PC-9 (cell line): ENCODE measurements around the gene MDC1. TPM values are rescaled to one million over a fixed set of nuclear protein-coding genes. Genes with fewer than 3 reads are reported as not detected.
A peak's percentile ranks its signal among the peaks of the same experiment; 100 is the strongest.

ENCODE experiments used
- BruUV-seq: library from RNA; stranded (reverse); fragments of 400-500 nt; replicated peaks from 2 replicates; lab custom pipeline; 2021; lab: Mats Ljungman, UMichigan
- CTCF ChIA-PET: fragments of 300-600 bp; sonication (Branson Sonifier 250); formaldehyde crosslinking; loops from one replicate; lab custom pipeline; 2022; ENCODE audit warnings: antibody characterized with exemption; lab: Charles Lee
- POLR2A ChIA-PET: fragments of 300-600 bp; sonication (Branson Sonifier 250); formaldehyde crosslinking; loops from one replicate; lab custom pipeline; 2022; ENCODE audit warnings: antibody characterized with exemption; ENCODE audit not compliant: unreplicated experiment; lab: Charles Lee
- DNase-seq, 2 experiments: peaks; one replicate each; pipeline versions ENCODE4 v3.0.0 to v3.0.0-alpha.2; 2015 to 2022; ENCODE audit warnings: mixed read lengths in 1 of 2
- H2AFZ ChIP-seq: fragments of 200-600 bp; sonication (generic); 2 replicates; pipeline ENCODE4 v1.8.1; 2017; ENCODE audit warnings: antibody characterized with exemption
- H3F3A ChIP-seq: fragments of 200-600 bp; sonication (generic); 2 replicates; pipeline ENCODE4 v1.8.1; 2017; ENCODE audit warnings: antibody characterized with exemption, mild to moderate bottlenecking, low read depth; ENCODE audit not compliant: insufficient read depth
- H3K27ac ChIP-seq: fragments of 200-600 bp; sonication (generic); 2 replicates; pipeline ENCODE4 v1.6.1; 2016; ENCODE audit warnings: mixed run types
- H3K27me3 ChIP-seq: fragments of 200-600 bp; sonication (generic); 2 replicates; pipeline ENCODE4 v1.6.1; 2016; ENCODE audit warnings: low read depth, mixed run types; ENCODE audit not compliant: insufficient read depth
- H3K36me3 ChIP-seq: fragments of 200-600 bp; sonication (generic); 2 replicates; pipeline ENCODE4 v1.6.1; 2016; ENCODE audit warnings: low read depth, mixed run types
- H3K4me1 ChIP-seq: fragments of 200-600 bp; sonication (generic); replicated peaks from 2 replicates; pipeline ENCODE4 v1.6.1; 2016; ENCODE audit warnings: mixed run types; ENCODE audit not compliant: insufficient read depth
- H3K4me2 ChIP-seq: fragments of 200-600 bp; sonication (generic); 2 replicates; pipeline ENCODE4 v1.6.1; 2017; ENCODE audit warnings: mixed run types
- H3K4me3 ChIP-seq: fragments of 200-600 bp; sonication (generic); 2 replicates; pipeline ENCODE4 v1.6.1; 2016; ENCODE audit warnings: mixed run types
- H3K79me2 ChIP-seq: fragments of 200-600 bp; sonication (generic); 2 replicates; pipeline ENCODE4 v1.6.1; 2017; ENCODE audit warnings: low read depth, mixed run types
- H3K9me2 ChIP-seq: fragments of 200-600 bp; sonication (generic); 2 replicates; pipeline ENCODE4 v1.8.1; 2017; ENCODE audit warnings: mild to moderate bottlenecking; ENCODE audit not compliant: insufficient read depth
- H3K9me3 ChIP-seq: fragments of 200-600 bp; sonication (generic); 2 replicates; pipeline ENCODE4 v1.8.1; 2016; ENCODE audit warnings: low read depth; ENCODE audit not compliant: insufficient read depth
- H4K20me1 ChIP-seq: fragments of 200-600 bp; sonication (generic); 2 replicates; pipeline ENCODE4 v1.8.1; 2017; ENCODE audit not compliant: insufficient read depth
- CTCF ChIP-seq: fragments of 200-600 bp; sonication (generic); conservative IDR thresholded peaks from 2 replicates; pipeline ENCODE4 v1.6.1; 2017; ENCODE audit warnings: mixed run types, antibody characterized with exemption, mild to moderate bottlenecking, moderate library complexity
- EZH2 ChIP-seq: fragments of 200-600 bp; sonication (generic); IDR thresholded peaks from 2 replicates; pipeline ENCODE4 v1.8.0; 2017; ENCODE audit warnings: antibody characterized with exemption, low read depth
- intact Hi-C: fragments of 100-400 bp; cut with micrococcal nuclease; formaldehyde crosslinking; loops from one replicate; pipeline ENCODE4 v1.10.0; 2022; ENCODE audit not compliant: unreplicated experiment
- total RNA-seq: library from RNA; stranded (reverse); gene quantifications from 2 replicates; pipeline ENCODE4 v1.2.3, GENCODE V29; 2021

Gene MDC1
- total RNA-seq, 1 experiment from 2014 or later = 81.6 TPM

GRCh38 chr6:30742316-30743098 is 25.4 kb upstream of the MDC1 start, which contains the start of gene FLOT1:
TSS of gene FLOT1 (minus strand) at chr6:30742687. CDS start at chr6:30742189, 498 bp downstream.
- CTCF ChIA-PET = interaction anchor here (0.7 to 1.3 kb wide), 2 partner anchors 12 to 77 kb away, joined by 3 to 5 read pairs; no protein-coding TSS in a partner anchor

GRCh38 chr6:30741789-30742315 is 24.8 kb upstream of the MDC1 start:
- ChIA-PET POLR2A (interaction anchor here (0.5 to 0.9 kb wide), 6 partner anchors 11 to 348 kb away, joined by 3 to 31 read pairs (median 4); no protein-coding TSS in a partner anchor), CTCF (interaction anchor here (0.7 to 1.3 kb wide), 2 partner anchors 11 to 78 kb away, joined by 3 to 5 read pairs; no protein-coding TSS in a partner anchor)
- peaks cover 38% of the 10 kb centered on the region for H3F3A ChIP-seq
- H3K27me3 ChIP-seq = no peaks in the 10 kb centered on the region
- DNase-seq = no peak
- H3K27ac ChIP-seq = peak overlapping the region; percentile 71
- peak overlapping the region; percentile 86 for H3K4me3 ChIP-seq
- BruUV-seq = no TSS peak
- H3K36me3 ChIP-seq = peaks cover 40% of the 10 kb centered on the region
- H3K4me2 ChIP-seq = peak overlapping the region; percentile 98
- no peaks in the 10 kb centered on the region; the same call in 1 of the 2 replicates for H4K20me1 ChIP-seq
- TF ChIP-seq CTCF = no peak
- no peak for TF ChIP-seq EZH2
- H3K79me2 ChIP-seq = peaks cover 76% of the 10 kb centered on the region
- no peaks in the 10 kb centered on the region for H3K9me3 ChIP-seq
- H3K4me1 ChIP-seq = peaks cover 59% of the 10 kb centered on the region
- intact Hi-C loops = loop anchor here (1.0 to 5.0 kb wide), 6 partner anchors 21 to 330 kb away; partner anchors contain the start of genes DDR1 and TUBB
- no peak overlapping the region; the same call in 1 of the 2 replicates for H2AFZ ChIP-seq
- H3K9me2 ChIP-seq = no peaks in the 10 kb centered on the region

More at GRCh38 chr6:30742316-30743098, 25.4 kb upstream of the MDC1 start, which contains the start of gene FLOT1:
- Histone ChIP-seq H3K4me3 (peak within 1 kb of the TSS; percentile 86), H3K27me3 (no peaks in the 10 kb centered on the region), H3F3A (peaks cover 45% of the 10 kb centered on the region), H3K27ac (peak within 1 kb of the TSS; percentile 93), H3K9me2 (no peaks in the 10 kb centered on the region), H4K20me1 (no peaks in the 10 kb centered on the region; the same call in 1 of the 2 replicates), H3K4me2 (peak within 1 kb of the TSS; percentile 98), H3K79me2 (peaks cover 77% of the 10 kb centered on the region), H3K9me3 (no peaks in the 10 kb centered on the region), H3K36me3 (peaks cover 40% of the 10 kb centered on the region), H2AFZ (peak within 1 kb of the TSS; percentile 66), H3K4me1 (peaks cover 59% of the 10 kb centered on the region)
- intact Hi-C loops = loop anchor here (1.0 to 5.0 kb wide), 7 partner anchors 10 to 330 kb away; partner anchors contain the start of genes DDR1 and TUBB
- DNase-seq = peak; percentile 94 to 100
- BruUV-seq = no TSS peak
- TF ChIP-seq CTCF = no peak
- no peak for TF ChIP-seq EZH2
- POLR2A ChIA-PET = interaction anchor here (0.5 to 0.9 kb wide), 8 partner anchors 10 to 347 kb away, joined by 3 to 31 read pairs (median 4); no protein-coding TSS in a partner anchor
